Measurements from ENCODE around the gene AGPS.
"Not testable (repeated sequence)": the region's sequence is repeated elsewhere in the genome, so short reads cannot be mapped to it uniquely, and the experiment has no call there.

AGPS gene

GRCh38 chr2:177392373-177393202 lies at the start of gene AGPS:
Gene AGPS (plus strand): TSS chr2:177392773. CDS start chr2:177392790, 17 bp downstream.
- DNase-seq, result peak; percentile 60

DNA sequence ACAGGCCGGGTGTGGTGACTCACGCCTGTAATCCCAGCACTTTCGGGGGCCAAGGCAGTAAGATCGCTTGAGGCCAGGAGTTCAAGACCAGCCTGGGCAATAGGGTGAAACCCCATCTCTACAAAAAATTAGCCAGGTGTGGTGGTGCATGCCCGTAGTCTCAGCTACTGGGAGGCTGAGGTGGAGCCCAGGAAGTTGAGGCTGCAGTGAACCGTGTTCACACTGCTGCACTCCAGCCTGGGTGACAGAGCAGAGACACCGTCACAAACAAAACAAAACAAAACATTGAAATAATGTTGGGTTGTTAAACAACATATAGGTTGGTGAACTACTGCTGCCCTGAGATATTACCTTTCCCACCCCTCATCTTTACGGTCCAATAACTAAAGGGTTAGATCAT lies 48.8 kb upstream of the AGPS start:
- no peak for DNase-seq

DNA sequence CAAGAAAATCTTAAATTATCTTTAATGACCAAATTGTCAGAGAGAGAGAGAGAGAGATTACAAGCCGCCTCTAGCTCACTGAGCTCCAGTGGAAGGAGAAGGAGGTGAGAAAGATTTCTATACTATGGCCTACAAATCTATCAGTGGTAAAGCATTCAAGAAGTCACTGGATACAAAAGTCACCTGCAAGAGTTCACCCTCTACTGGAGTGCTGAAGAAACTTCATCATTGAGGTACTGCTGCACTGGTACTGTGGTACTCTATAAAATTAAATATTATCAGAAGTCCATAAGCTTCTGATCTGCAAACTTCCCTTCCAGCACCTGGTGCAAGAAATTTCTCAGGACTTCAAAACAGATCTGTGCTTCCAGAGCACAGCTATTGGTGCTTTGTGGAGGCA lies 48.3 kb upstream of the AGPS start:
- DNase-seq, result no peak

GRCh38 chr2:177346192-177346591 lies 46.4 kb upstream of the AGPS start:
- DNase-seq, result no peak

DNA sequence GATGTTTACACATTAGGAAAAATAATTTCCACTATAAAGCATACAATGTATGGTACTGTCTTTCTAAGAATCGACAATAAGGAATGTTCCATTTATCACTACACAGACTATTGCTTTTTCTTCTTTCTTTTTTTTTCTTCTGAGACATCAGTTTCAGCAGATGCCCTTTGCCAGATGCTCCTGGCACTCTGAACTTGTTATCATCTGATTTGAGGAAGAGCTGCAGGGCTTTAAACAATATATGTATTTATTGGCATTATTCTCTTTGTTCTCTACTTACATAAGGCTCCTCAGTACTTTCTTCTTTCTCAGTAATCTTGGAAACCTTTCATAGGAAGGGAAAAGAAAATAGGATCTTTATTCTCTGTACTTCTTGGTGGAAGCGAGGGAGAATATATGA lies 45.0 kb upstream of the AGPS start:
- DNase-seq, result no peak

- no peak for DNase-seq
These were observed 44.4 kb upstream of the AGPS start for GRCh38 chr2:177348118-177348654.

DNA sequence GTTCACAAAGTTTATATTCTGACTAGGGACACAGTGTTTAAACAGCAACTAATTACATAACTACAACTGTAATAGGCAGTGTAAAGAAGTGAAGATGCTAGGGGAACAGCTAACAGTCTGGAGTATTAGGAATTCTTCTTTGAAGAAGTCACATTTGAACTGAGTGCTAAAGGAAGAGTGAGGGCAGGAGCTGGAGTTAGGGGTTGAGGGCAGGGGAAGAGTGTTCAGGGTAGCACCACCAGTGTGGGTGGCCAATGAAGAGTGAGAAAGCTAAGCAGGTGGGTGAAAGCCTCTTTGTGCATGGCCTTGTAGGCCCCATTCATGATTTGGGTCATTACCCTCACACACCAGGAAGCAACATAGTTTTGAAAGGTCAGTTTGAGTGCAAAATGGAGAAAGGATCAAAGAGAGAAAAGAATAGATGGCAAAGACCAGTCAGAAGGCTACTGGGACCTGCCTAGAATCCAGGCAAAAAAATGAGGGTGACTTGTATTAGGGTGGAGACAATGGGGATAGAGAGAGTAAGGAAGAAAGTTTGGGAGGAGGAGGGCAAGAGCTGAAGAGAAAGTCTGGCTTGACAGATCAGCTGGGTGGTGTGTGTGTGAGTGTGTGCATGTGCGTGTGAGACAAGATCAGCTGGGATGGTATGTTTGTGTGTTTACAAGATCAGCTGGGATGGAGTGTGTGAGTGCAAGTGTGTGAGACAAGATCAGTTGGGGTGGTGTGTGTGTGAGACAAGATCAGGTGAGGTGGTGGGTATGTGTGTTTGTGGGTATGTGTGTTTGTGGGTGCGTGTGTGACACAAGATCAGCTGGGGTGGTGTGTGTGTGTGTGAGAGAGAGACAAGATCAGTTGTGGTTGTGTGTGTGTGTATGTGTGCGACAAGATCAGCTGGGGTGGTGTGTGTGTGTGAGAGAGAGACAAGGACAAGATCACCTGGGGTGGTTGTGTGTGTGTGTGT lies 43.6 kb upstream of the AGPS start:
- no peak for DNase-seq

GRCh38 chr2:177350624-177351023 lies 41.9 kb upstream of the AGPS start:
- DNase-seq, result not testable (repeated sequence)

GRCh38 chr2:177351121-177351520 lies 41.5 kb upstream of the AGPS start:
- not testable (repeated sequence) for DNase-seq

- DNase-seq, result no peak
These were observed 40.0 kb upstream of the AGPS start for GRCh38 chr2:177352441-177353186.

DNA sequence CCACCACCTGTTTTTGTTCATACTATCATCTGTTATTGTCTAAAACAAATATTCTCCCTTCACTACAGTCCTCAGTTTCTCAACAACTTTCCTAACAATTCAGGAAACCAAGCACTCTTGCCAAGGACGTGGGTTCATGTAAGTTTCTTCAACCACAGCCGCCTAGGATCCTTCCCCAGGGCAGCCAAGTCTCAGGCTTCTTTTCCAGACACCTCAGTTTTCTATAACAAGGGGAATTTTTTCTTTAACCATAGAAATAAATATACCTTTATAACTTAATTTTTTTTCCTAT lies 39.4 kb upstream of the AGPS start:
- DNase-seq, result peak; percentile 79

DNA sequence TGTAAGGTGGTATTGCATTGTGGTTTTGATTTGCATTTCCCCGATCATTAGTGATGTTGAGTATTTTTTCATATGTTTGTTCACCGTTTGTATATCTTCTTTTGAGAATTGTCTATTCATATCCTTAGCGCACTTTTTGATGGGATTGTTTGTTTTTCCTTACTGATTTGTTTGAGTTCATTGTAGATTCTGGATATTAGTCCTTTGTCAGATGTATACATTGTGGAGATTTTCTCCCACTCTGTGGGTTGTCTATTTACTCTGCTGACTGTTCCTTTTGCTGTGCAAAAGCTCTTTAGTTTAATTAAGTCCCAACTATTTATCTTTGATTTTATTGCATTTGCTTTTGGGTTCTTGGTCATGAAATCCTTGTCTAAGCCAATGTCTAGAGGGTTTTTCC lies 38.0 kb upstream of the AGPS start:
- DNase-seq, result not testable (repeated sequence)

GRCh38 chr2:177355874-177356273 lies 36.7 kb upstream of the AGPS start:
- peak; percentile 57 for DNase-seq

GRCh38 chr2:177359836-177360595 lies 32.6 kb upstream of the AGPS start:
- peak; percentile 67 for DNase-seq

DNA sequence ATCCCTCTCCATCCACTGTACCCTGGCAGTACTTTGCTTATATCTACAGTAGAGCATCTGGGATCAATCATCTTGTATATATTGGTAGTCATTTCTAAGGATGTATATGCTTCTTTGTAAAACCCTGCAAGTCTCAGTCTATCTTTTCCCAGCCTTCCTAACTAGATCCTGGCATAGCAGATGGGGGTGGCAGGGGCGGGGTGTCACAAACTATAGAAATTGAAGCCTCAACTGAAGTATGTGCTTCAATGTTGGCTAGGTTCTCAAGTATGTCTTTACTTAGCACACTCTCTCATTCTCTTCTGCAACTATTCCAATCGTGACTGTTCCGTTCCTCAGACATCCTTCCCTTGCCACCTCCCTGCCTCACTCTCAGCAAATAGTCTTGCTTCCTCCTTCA lies 30.1 kb upstream of the AGPS start:
- no peak for DNase-seq

- no peak for DNase-seq
These were observed 29.2 kb upstream of the AGPS start for GRCh38 chr2:177363332-177363731.

- not testable (repeated sequence) for DNase-seq
These were observed 26.8 kb upstream of the AGPS start for GRCh38 chr2:177365764-177366163.

- not testable (repeated sequence) for DNase-seq
These were observed 24.6 kb upstream of the AGPS start for GRCh38 chr2:177368023-177368422.

GRCh38 chr2:177379354-177379753 lies 13.2 kb upstream of the AGPS start:
- DNase-seq, result no peak

- DNase-seq, result no peak
These were observed 12.4 kb upstream of the AGPS start for GRCh38 chr2:177380181-177380580.

DNA sequence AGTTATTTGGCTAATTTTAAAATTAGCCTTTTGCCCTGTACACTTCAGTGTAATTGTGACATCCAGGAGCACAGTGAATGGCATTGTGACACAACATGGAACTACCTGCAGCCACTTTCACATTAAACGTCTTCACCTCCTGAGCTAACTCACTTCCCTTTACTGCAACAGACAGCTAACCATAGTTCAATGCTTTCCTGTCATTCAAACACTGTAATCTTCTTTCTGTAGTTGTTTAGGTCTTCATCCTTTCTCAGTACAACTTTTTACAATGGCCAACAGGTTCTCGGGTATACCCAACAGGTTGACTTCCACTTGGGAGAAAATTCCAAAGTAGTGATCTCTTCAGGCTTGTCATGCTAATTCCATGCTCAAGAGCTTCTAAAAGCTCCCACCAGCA lies 8.6 kb upstream of the AGPS start:
- DNase-seq, result no peak

DNA sequence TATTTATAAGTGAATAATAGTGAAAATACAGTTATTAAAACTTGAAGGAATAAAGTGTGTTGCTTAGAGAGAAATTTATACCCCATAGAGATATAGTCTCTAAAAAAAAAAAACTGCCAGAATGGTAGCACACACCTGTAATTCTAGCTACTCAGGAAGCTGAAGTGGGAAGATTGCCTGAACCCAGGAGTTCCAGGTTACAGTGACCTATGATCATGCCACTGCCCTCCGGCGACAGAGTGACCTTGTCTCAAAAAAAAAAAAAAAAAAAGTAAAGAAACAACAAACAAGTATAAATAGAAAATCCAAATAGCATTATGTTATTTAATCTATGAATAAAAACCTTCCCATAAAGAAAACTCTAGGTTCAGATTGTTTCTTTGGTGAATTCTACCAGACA lies 7.4 kb upstream of the AGPS start:
- no peak for DNase-seq

Data from fibroblast of upper back skin (primary cell).